GM23338 (cell line): ENCODE data around the gene KANK4. TPM values are rescaled to one million over a fixed set of nuclear protein-coding genes. Genes with fewer than 3 reads are reported as not detected.

Experiments
- ATAC-seq: fragments of 200-7000 bp; cut with Tn5 transposase; 3 replicates; pipeline ENCODE4 v1.9.1; 2020
- DNase-seq: peaks from one replicate; pipeline ENCODE4 v3.0.0-alpha.2; 2015; ENCODE audit warnings: low spot score
- H2AFZ ChIP-seq: fragments of 200-600 bp; sonication (generic); 2 replicates; pipeline ENCODE4 v1.8.0; 2016; ENCODE audit warnings: antibody characterized with exemption, mild to moderate bottlenecking, moderate library complexity
- H3F3A ChIP-seq: fragments of 200-600 bp; sonication (generic); replicated peaks from 2 replicates; pipeline ENCODE4 v1.8.0; 2017; ENCODE audit warnings: antibody characterized with exemption, mixed run types, low read depth
- H3K27ac ChIP-seq: fragments of 200-600 bp; sonication (generic); 2 replicates; pipeline ENCODE4 v1.6.1; 2016; ENCODE audit warnings: low read depth
- H3K27me3 ChIP-seq: fragments of 200-600 bp; sonication (generic); 2 replicates; pipeline ENCODE4 v1.8.0; 2016; ENCODE audit warnings: mild to moderate bottlenecking, mixed run types, moderate library complexity; ENCODE audit not compliant: insufficient read depth
- H3K36me3 ChIP-seq: fragments of 200-600 bp; sonication (generic); 2 replicates; pipeline ENCODE4 v1.8.0; 2016; ENCODE audit warnings: mild to moderate bottlenecking; ENCODE audit not compliant: insufficient read depth
- H3K4me1 ChIP-seq: fragments of 200-600 bp; sonication (generic); 2 replicates; pipeline ENCODE4 v1.8.0; 2016; ENCODE audit warnings: mild to moderate bottlenecking, moderate library complexity; ENCODE audit not compliant: insufficient read depth
- H3K4me2 ChIP-seq: fragments of 200-600 bp; sonication (generic); 2 replicates; pipeline ENCODE4 v1.7.1; 2017; ENCODE audit warnings: mixed run types
- H3K4me3 ChIP-seq: fragments of 200-600 bp; sonication (generic); 2 replicates; pipeline ENCODE4 v1.6.1; 2016; ENCODE audit warnings: mixed run types
- H3K79me2 ChIP-seq: fragments of 200-600 bp; sonication (generic); replicated peaks from 2 replicates; pipeline ENCODE4 v1.8.0; 2017; ENCODE audit warnings: mild to moderate bottlenecking; ENCODE audit not compliant: insufficient read depth
- H3K9me2 ChIP-seq: fragments of 200-600 bp; sonication (generic); 2 replicates; pipeline ENCODE4 v1.8.0; 2017; ENCODE audit not compliant: insufficient read depth
- H4K20me1 ChIP-seq: fragments of 200-600 bp; sonication (generic); replicated peaks from 2 replicates; pipeline ENCODE4 v1.8.0; 2017; ENCODE audit warnings: mild to moderate bottlenecking; ENCODE audit not compliant: insufficient read depth
- H3K27ac Mint-ChIP-seq: 2 replicates; pipeline ENCODE4 v1.8.0; 2020; ENCODE audit warnings: inconsistent platforms, mild to moderate bottlenecking, moderate library complexity, mixed read lengths
- H3K27me3 Mint-ChIP-seq: 3 replicates; pipeline ENCODE4 v1.8.0; 2022; ENCODE audit warnings: low read depth, mild to moderate bottlenecking, moderate library complexity, mixed read lengths, inconsistent platforms; ENCODE audit not compliant: insufficient read depth, poor library complexity
- H3K36me3 Mint-ChIP-seq: 3 replicates; pipeline ENCODE4 v1.8.0; 2021; ENCODE audit warnings: low read depth, mild to moderate bottlenecking, inconsistent platforms, moderate library complexity, mixed read lengths
- H3K4me1 Mint-ChIP-seq: 3 replicates; pipeline ENCODE4 v1.8.0; 2020; ENCODE audit warnings: mild to moderate bottlenecking, inconsistent platforms, mixed read lengths
- H3K4me3 Mint-ChIP-seq: 3 replicates; pipeline ENCODE4 v1.8.0; 2021; ENCODE audit warnings: moderate library complexity, mild to moderate bottlenecking, inconsistent platforms, mixed read lengths
- H3K9me3 Mint-ChIP-seq: 3 replicates; pipeline ENCODE4 v1.8.0; 2020; ENCODE audit warnings: moderate library complexity, mild to moderate bottlenecking, inconsistent platforms, mixed read lengths
- EZH2 ChIP-seq: fragments of 200-600 bp; sonication (generic); IDR thresholded peaks from one replicate; pipeline ENCODE4 v1.8.0; 2017; ENCODE audit warnings: antibody characterized with exemption, mild to moderate bottlenecking, low read depth; ENCODE audit not compliant: unreplicated experiment
- JUNB ChIP-seq: IDR thresholded peaks from one replicate; pipeline ENCODE4 v1.6.1; 2016; ENCODE audit warnings: antibody characterized with exemption; ENCODE audit not compliant: unreplicated experiment
- NANOG ChIP-seq: IDR thresholded peaks from 2 replicates; pipeline ENCODE4 v1.6.1; 2016; ENCODE audit warnings: antibody characterized with exemption, borderline replicate concordance
- POLR2AphosphoS5 ChIP-seq: IDR thresholded peaks from 2 replicates; pipeline ENCODE4 v1.6.1; 2016; ENCODE audit warnings: antibody characterized with exemption, low read depth
- STAT1 ChIP-seq: IDR thresholded peaks from one replicate; pipeline ENCODE4 v1.6.1; 2016; ENCODE audit warnings: antibody characterized with exemption; ENCODE audit not compliant: unreplicated experiment
- ZNF114 ChIP-seq: fragments of 250-450 bp; sonication (Bioruptor Pico); IDR thresholded peaks from 2 replicates; pipeline ENCODE4 v1.5.0; 2020; ENCODE audit warnings: mild to moderate bottlenecking, moderate library complexity
- ZNF462 ChIP-seq: fragments of 250-450 bp; sonication (Bioruptor Pico); IDR thresholded peaks from 2 replicates; pipeline ENCODE4 v1.5.0; 2020; ENCODE audit warnings: mild to moderate bottlenecking, moderate library complexity
- polyA plus RNA-seq: library from polyadenylated mRNA; unstranded; fragments of >200 nt; fragmentation: Nextera tagmentation; extraction: Ambion mirVana; gene quantifications from 2 replicates; pipeline ENCODE4 v1.2.1, GENCODE V29; 2016
- total RNA-seq: library from RNA; depleted of rRNA; stranded (reverse); fragments of >200 nt; shearing (Covaris generic); gene quantifications from 2 replicates; pipeline ENCODE4 v1.2.3, GENCODE V29; 2014

Gene KANK4
- total and polyA plus RNA-seq, 2 experiments from 2014 or later: 0.31 to 0.42 TPM

GRCh38 chr1:62274496-62275485 lies 44.4 kb downstream of the KANK4 start:
- no peak for ATAC-seq
- Histone ChIP-seq H3K9me2 (no peaks in the 10 kb centered on the region), H3K79me2 (no peaks in the 10 kb centered on the region), H3K4me3 (no peak overlapping the region), H4K20me1 (no peaks in the 10 kb centered on the region), H3K4me1 (peaks cover 12% of the 10 kb centered on the region), H3K36me3 (no peaks in the 10 kb centered on the region), H3F3A (0 out of 2 replicates have a peak, but pooled peaks cover 6% of the 10 kb centered on the region), H3K27me3 (no peaks in the 10 kb centered on the region), H3K27ac (no peak overlapping the region), H3K4me2 (no peak overlapping the region), H2AFZ (no peak overlapping the region)
- Mint-ChIP-seq H3K4me3 (no peak overlapping the region), H3K36me3 (no peaks in the 10 kb centered on the region), H3K27me3 (peaks cover 12% of the 10 kb centered on the region), H3K9me3 (no peaks in the 10 kb centered on the region; the same call in 2 of the 3 replicates), H3K27ac (no peak overlapping the region), H3K4me1 (peaks cover 24% of the 10 kb centered on the region)
- TF ChIP-seq ZNF462 (CRISPR knock-in tag): no peak
- TF ChIP-seq JUNB: no peak
- no peak for TF ChIP-seq STAT1
- no peak for TF ChIP-seq ZNF114 (CRISPR knock-in tag)
- no peak for TF ChIP-seq EZH2
- TF ChIP-seq NANOG: no peak
- TF ChIP-seq POLR2AphosphoS5: no peak
- DNase-seq: no peak
